Measurements from ENCODE around the gene FHOD3. TPM values are rescaled to one million over a fixed set of nuclear protein-coding genes. Genes with fewer than 3 reads are reported as not detected.

Gene FHOD3
- total and polyA plus RNA-seq, 2 of the 8 experiments (the other 6 are each of a cell fraction or from before 2014, with no cell fraction given): 9.7 to 10.5 TPM

- no peak overlapping the region for H3K4ac ChIP-seq (replicated peaks; ENCODE audit: insufficient read length, low read depth, low read length)
- H3K14ac ChIP-seq (ENCODE audit: insufficient read length): no peak overlapping the region
- no peak overlapping the region for H3K18ac ChIP-seq (ENCODE audit: extremely low read depth, low read length)
- H3K9me3 ChIP-seq (ENCODE audit: insufficient read depth in 2 of 2, low read depth in 1 of 2, low read length in 1 of 2): peaks cover 16% of the 10 kb centered on the region in 2 experiments
- no peak overlapping the region for H2BK20ac ChIP-seq (ENCODE audit: low read length)
- ChIA-PET CTCF (ENCODE audit: partially characterized antibody) (interaction anchor here (0.9 to 1.9 kb wide), 4 partner anchors 16 to 76 kb away, joined by 3 to 6 read pairs (median 3); no protein-coding TSS in a partner anchor), POLR2A (ENCODE audit: partially characterized antibody) (interaction anchor here (0.7 kb wide), 1 partner anchor 20 kb away, joined by 3 read pairs; no protein-coding TSS in a partner anchor)
- no peak for FAIRE-seq
- no peak overlapping the region for H3K56ac ChIP-seq (replicated peaks; ENCODE audit: insufficient read length, low read depth, low read length)
- no peak overlapping the region for H2AK5ac ChIP-seq (ENCODE audit: low read depth, low read length)
- no peaks in the 10 kb centered on the region for H3K4me1 ChIP-seq (replicated peaks in 1 of 4; ENCODE audit: control insufficient read depth in 3 of 4, insufficient read depth in 4 of 4, low read length in 3 of 4)
- no peak overlapping the region for H2AFZ ChIP-seq (ENCODE audit: low read length)
- no peak overlapping the region for H4K5ac ChIP-seq (ENCODE audit: insufficient read length, low read depth, low read length)
- H3K23ac ChIP-seq (ENCODE audit: insufficient read length): no peak overlapping the region
- H3K27me3 ChIP-seq (replicated peaks in 1 of 4; ENCODE audit: control insufficient read depth in 3 of 4, extremely low read depth in 1 of 4, insufficient read depth in 3 of 4, low read length in 3 of 4): no peaks in the 10 kb centered on the region
- no peak overlapping the region for H3K4me3 ChIP-seq (ENCODE audit: extremely low read depth in 1 of 4, insufficient read depth in 2 of 4, low read depth in 3 of 4, low read length in 4 of 4)
- H3K23me2 ChIP-seq (ENCODE audit: low read depth, low read length): no peaks in the 10 kb centered on the region
- no peak for TF ChIP-seq ZNF274 (IDR thresholded peaks at IDR 0.05; ENCODE audit: borderline replicate concordance, extremely low read depth, low read length)
- no peak for TF ChIP-seq SIRT6 (IDR thresholded peaks at IDR 0.05; ENCODE audit: low read length)
- no peak for TF ChIP-seq BRCA1 (IDR thresholded peaks at IDR 0.05; ENCODE audit: low read depth, low read length)
- no peak for TF ChIP-seq KDM1A (IDR thresholded peaks at IDR 0.05; ENCODE audit: borderline replicate concordance, low read length)
- TF ChIP-seq BACH1 (IDR thresholded peaks at IDR 0.05; ENCODE audit: low read length): no peak
- TF ChIP-seq RNF2 (IDR thresholded peaks at IDR 0.05; ENCODE audit: borderline replicate concordance, low read depth, low read length, missing control alignments, poor library complexity, severe bottlenecking): no peak
- no peak for TF ChIP-seq HDAC2 (IDR thresholded peaks at IDR 0.05; ENCODE audit: borderline replicate concordance in 1 of 2, low read depth in 2 of 2, low read length in 2 of 2)
- no peak for TF ChIP-seq FOSL1 (IDR thresholded peaks at IDR 0.05; ENCODE audit: insufficient read depth, low read depth, low read length)
- no peak for TF ChIP-seq CBX5 (IDR thresholded peaks at IDR 0.05; ENCODE audit: low read depth, low read length)
- TF ChIP-seq E2F6 (IDR thresholded peaks at IDR 0.05): no peak
- no peak for TF ChIP-seq KDM4A (IDR thresholded peaks at IDR 0.05; ENCODE audit: low read depth, low read length, severe bottlenecking)
- DNase-seq (ENCODE audit: low read depth in 1 of 2, low spot score in 2 of 2): no peak
- H3K79me2 ChIP-seq (ENCODE audit: control insufficient read depth in 1 of 2, insufficient read depth in 2 of 2, low read length in 2 of 2): no peaks in the 10 kb centered on the region
- no peak overlapping the region for H2BK5ac ChIP-seq (ENCODE audit: low read depth, low read length)
- H3K36me3 ChIP-seq (ENCODE audit: control insufficient read depth in 2 of 4, insufficient read depth in 4 of 4, low read length in 3 of 4): peaks cover 0 to 17% (median 2%) of the 10 kb centered on the region in 4 experiments; a peak in 4 of 8 replicates
- no peak overlapping the region for H3K27ac ChIP-seq (ENCODE audit: low read depth, low read length)
- no peak overlapping the region for H4K8ac ChIP-seq (ENCODE audit: extremely low read depth, insufficient read depth, low read length)
- no peak overlapping the region for H3K4me2 ChIP-seq (ENCODE audit: insufficient read depth in 1 of 2, low read depth in 2 of 2, low read length in 2 of 2)
- no peak overlapping the region for H2BK120ac ChIP-seq (replicated peaks; ENCODE audit: low read depth, low read length)
- no peak overlapping the region for H4K91ac ChIP-seq (replicated peaks; ENCODE audit: insufficient read length, low read length)
- H4K20me1 ChIP-seq (replicated peaks in 1 of 2; ENCODE audit: control insufficient read depth in 1 of 2, insufficient read depth in 2 of 2, low read length in 2 of 2): no peaks in the 10 kb centered on the region
- H3K9ac ChIP-seq (replicated peaks in 1 of 4; ENCODE audit: extremely low read depth in 1 of 4, low read depth in 3 of 4, low read length in 3 of 4): no peak overlapping the region
- H2BK15ac ChIP-seq (ENCODE audit: low read length): no peak overlapping the region
- no peak overlapping the region for H2BK12ac ChIP-seq (ENCODE audit: low read depth, low read length)
- H3K79me1 ChIP-seq (ENCODE audit: low read depth, low read length): no peaks in the 10 kb centered on the region
- WGBS, 2 experiments (ENCODE audit: extremely low coverage in 1 of 2, insufficient coverage in 1 of 2, insufficient read length in 1 of 2, insufficient replicate concordance in 2 of 2, low coverage in 1 of 2, low lambda C conversion rate in 2 of 2, missing lambda C conversion rate in 1 of 2): 89% methylated on average over 2 of the region's 2 CpGs; no CpG with 5 or more reads in 1 of the 2 experiments
Measured at GRCh38 chr18:36735130-36735529, 437.6 kb downstream of the FHOD3 start.
